C1 segment of cervical spinal cord (tissue), 14 donors: ENCODE measurements around the gene ESR1.
"Not testable (repeated sequence)": the region's sequence is repeated elsewhere in the genome, so short reads cannot be mapped to it uniquely, and the experiment has no call there.

Experiments used
- DNase-seq, 14 donors: peaks; one replicate each; lab custom pipeline; 2025; lab: John Stamatoyannopoulos, UW

The ESR1 gene

DNA sequence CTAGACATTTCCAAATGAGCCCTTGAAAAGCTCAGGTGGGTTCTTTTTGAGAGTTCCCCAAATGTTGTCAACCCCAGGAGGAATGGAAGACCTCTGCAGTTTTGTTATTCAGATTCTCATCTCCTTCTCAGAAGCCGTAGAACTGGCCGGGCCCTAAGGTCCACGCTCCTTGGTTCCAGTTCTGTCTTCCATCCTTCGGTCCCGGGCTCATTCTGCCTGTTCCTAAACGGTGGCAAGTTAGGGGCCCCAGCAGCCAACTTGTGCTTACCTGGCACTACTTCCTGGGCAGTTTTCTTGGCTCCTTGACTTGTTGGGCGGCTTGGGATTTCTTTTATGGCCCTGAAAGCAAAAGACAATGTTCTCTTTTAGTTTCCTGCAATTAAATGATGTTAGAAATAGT, 6.4 kb downstream of the ESR1 start:
- no peak for DNase-seq

DNA sequence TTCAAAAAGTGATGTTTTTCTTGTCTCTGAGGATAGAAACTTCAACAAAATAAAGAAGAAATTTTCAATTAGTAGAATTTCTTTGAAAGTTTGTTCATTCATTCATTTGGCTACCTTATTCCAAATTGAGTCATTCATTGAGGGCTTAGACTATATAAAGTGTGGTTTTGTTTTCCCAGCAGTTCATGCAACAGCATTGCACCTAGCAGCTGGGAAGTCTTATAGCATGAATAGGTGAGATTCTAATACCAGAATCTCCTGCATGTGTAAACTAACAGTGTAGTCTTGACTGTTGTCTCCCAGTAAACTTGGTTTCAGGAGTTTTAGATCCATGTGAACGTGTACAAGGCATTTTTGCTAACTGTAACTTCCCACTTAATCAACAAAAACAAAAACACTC, 7.1 kb downstream of the ESR1 start:
- DNase-seq, result no peak

DNA sequence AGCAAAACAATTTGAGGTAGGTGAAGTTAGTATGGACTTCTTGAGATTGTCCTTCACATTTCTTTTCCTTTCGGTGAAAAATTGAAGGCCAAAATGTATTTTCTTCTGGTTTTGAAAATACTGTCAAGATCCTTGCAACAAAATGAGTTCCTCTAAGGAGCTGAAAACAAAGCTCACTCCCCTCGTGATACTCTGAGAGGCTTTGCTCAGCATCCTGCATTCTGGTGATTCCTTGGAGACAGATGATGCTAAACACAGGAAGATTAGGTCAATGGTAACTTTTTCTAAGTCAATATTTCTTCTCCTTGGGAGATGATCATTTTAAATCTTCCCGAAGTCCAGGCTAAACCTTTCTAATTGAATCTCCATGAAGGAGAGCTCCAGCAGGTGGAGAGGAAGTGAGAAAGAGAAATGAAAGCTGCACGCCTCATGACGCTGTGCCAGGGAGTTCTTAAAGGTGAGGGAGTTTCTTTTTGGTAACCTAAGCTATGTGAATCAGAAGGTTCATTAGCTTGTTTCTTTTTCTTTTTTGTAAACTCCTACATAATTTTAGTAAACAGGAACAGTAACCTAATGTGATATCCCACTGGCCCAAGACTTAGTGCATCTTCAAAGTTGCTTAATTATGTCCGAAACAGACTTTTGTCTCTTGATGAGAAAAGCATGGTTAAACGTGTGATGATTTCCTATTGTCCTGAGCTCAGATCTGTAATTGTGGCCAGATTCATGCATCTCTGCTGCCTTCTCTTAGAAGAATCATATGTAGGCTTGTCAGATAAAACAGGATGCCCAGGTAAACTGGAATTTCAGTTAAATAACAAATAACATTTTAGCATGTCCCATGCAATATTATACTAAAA, 15.0 kb downstream of the ESR1 start:
- no peak for DNase-seq

DNA sequence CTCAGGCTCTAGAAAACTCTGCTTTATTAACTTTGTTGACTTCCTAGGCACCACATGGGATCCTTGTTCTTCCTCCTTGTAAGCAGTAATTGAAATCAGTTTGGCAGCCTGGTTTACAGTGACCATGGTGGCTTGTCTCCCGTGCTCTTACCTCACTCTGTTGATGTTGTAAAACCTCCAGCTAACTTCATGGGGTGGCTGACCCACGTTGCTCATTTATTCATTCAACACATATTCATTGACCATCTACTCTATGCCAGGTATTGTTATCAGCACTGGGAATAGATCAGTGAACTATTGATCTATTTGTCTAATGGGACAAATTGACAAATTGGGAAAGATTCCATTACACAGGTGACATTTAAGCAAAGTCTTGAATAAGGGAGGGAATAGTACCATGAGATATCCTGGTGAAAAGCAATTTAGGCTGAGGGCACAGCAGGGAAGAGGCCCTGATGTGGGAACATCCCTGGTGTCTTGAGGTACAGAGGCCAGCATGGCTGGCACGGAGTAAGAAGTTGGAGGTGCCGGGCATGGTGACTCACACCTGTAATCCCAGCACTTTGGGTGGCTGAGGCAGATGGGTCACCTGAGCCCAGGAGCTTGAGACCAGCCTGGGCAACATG, 19.1 kb downstream of the ESR1 start:
- DNase-seq, result no peak

DNA sequence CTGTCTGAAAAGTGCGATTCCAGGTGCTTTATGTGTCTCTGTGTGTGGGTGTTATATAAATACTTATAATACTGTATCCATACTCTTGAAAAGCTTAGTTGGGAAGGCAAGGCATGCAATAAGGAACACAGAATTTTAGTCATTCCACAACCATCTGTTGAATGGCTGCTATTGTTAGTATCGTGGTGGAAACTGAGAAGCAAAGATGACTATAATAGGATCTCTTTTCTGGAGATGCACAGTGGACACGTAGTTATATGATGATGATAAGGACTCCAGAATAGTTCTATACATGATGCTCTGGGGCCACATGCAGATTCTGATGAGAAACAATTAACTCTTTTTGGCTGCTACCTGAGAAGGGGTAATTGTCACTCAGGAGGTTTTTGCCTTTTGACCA, 25.2 kb downstream of the ESR1 start:
- no peak for DNase-seq

DNA sequence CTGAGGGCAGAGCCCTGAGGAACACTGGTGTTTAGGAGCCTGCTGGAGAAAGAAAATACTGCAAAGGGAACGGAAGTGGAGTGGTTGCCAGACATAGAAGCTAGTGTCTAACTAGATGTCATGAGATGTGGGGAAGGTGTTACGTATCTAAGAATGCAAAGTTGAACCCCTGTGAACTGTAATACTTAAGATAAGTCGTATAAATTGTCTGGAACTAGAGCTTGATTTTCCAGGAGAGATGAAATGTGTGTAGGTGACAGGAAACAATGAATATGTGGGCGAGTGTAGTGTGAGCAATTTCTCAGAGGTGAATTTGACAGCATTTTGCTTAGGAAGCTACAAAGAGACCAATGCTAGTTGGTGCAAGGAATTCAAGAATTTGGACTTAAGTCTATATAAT, 27.9 kb downstream of the ESR1 start:
- DNase-seq, result no peak

DNA sequence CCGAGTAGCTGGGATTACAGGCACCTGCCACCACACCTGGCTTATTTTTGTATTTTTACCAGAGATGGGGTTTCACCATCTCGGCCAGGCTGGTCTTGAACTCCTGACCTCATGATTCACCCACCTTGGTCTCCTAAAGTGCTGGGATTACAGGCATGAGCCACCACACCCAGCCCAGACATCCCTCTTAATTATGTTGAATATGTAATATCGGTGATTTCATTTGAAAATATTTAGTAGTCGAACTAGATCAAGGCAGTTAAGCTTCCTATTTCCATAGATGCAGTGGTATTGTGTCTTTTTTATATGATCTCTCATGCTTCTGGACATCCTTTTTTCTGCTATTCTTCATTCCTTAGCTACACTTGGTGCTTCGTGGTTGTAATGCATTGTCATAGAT, 29.7 kb downstream of the ESR1 start:
- no peak for DNase-seq

DNA sequence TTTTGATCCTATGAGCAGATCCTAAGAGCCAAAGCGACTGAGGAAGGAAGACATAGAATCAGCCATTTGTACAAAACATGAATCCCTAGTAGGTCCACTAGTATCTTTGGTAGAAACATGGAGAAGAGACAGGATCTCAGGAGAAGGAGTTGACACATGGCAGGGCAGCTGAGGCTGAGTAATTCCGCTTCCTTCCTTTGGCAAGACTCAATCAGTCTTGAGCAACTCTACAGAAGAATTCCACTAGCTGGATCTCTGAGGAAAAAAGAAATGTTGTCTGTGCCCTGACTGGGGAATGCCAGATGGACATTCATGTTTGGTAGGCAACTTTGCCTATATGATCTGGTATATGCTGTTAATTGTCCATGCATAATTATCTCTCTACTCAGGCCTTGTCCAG, 35.3 kb downstream of the ESR1 start:
- DNase-seq, result no peak

DNA sequence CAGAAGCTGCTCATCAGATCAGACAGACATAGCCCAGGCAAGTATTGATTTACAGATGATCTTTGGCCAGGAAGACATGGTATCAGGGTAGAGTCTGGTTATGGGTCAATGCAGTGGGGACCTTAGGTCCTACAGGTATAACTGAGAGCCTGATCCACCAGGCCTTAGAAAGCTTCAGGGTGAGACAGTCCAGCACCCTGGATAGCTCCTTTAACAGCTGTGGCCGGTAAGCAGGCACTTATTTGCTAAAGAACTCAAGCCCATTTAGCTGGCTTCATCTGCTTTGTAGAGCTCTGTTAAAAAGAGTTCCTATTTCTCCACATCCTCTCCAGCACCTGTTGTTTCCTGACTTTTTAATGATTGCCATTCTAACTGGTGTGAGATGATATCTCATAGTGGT, 39.6 kb downstream of the ESR1 start:
- no peak for DNase-seq

DNA sequence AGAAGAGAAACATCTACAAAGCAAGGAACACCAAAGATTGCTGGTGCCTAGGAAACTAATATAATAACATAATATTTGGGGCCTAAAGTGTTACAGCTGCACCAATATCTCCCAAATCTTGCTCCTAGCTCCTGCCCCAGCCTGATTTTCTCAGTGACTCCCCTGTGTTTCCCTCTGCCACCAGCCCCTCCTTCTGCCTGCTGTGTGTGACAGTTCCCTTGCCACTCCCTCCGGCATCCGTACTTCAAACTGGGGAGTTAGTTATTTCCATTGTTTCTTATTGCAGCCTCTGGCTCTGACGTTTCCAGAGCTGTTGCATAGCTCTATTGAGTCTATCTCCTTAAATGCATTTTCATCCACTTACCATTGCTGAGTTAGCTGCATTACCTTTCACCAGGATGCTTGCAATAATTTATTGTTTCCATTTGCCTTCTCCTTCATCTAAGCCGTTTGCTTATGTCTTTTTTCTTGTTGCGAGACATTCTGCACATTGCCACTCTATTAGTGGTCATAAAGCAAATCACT, 43.1 kb downstream of the ESR1 start:
- no peak for DNase-seq

DNA sequence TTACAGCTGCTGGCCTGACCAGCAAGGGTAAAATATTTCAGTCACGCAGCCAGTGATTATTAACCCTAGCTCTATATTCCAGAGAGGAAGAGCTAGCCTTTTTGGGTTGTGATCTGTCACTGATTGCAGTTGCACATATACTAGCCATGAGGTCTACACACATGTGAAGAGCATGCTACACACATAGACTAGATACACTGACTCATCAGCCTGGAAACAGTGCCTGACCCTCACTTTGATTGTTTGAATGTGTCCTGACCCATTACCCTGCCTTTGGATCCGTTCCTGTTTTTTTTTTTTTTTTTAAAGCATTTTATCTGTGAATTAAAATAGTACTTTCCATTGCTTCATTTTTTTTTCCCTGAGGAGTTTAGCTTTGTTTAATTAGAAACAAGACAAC, 50.8 kb downstream of the ESR1 start:
- no peak for DNase-seq

DNA sequence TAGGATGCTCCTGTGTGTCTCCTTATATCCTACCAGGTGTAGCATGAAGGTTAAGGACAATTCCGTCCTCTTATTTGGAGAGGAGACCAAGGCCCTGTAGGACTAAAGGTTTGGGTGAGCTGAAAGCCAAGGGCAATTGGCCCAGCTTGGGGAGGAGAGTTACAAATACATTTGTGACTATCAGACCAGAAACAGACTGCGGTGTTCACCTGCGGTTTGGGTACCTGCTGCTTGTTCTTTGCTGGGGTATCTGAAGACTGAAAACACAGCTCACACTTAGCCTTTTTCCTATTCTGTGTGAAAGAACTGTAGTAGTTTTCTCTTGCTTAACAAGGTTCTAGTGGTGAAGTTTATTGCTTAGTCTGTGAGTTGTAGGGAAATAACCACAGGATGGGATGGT, 55.0 kb downstream of the ESR1 start:
- DNase-seq, result no peak

DNA sequence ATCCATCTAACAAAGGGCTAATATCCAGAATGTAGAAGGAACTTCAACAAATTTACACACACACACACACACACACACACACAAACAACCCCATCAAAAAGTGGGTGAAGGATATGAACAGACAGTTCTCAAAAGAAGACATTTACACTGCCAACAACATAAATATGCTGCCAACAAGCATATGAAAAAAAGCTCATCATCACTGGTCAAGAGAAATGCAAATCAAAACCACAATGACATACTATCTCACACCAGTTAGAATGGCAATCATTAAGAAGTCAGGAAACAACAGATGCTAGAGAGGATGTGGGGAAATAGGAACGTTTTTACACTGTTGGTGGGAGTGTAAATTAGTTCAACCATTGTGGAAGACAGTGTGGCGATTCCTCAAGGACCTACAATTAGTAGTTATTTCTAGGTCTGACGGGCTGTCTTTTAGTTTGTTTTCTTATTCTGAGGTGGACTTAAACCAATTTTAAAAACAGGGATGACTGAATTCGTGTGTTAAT, 59.9 kb downstream of the ESR1 start:
- DNase-seq, result not testable (repeated sequence)

DNA sequence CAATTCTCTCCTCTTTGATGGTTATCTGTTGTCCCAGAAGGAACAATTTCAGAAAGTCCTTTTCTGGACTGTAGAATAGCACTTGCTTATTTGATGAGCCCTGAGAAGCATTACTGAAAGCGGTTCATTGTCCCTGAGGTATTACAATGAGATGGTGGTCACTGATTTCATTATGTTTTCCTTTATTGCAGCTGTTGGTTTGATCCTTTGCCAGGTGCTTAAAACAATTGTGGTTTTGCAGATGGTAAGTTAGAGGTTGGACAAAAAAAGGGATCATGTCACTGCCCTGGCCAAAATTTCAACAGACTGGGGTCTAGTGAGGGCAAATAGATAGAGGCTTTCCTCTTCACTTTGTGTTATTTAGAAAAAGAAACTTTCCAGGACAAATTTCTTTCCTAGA, 61.9 kb downstream of the ESR1 start:
- DNase-seq, result no peak

DNA sequence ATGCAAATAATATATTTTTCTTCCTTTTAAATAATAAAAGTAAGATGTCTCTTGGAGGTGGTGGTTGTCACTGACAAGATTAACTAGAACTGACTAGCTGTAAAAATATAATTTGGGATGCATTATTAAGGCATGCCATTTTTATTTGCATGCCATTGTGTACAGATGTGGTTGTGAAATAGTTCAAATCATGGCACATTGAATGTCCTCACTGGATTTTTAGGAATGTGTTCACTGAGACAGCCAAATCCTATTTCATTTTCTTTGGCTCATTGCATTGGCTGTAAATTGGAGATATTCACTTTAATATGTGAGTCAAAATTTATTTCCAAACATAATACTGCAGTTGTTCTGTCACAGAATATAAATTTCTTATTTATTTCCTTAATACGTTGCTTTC, 62.3 kb downstream of the ESR1 start:
- no peak for DNase-seq

DNA sequence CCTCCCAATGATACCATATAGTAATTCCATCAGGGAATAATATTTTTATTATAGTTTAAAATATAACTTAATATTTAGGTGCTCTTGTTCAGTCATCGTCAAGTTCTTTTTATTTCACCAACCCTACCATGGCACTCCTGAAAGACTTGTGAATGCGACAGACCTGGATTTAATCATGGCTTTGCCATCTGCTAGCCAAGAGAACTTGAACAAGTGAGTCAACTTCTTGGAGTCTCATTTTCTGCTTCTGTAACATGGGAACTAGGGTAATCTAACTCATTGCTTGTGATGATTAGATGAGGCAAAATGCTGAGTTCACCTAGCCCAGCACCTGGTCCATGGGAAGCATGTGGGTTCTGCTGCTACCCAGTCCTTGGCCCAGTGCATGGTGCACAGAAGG, 62.9 kb downstream of the ESR1 start:
- DNase-seq, result no peak

DNA sequence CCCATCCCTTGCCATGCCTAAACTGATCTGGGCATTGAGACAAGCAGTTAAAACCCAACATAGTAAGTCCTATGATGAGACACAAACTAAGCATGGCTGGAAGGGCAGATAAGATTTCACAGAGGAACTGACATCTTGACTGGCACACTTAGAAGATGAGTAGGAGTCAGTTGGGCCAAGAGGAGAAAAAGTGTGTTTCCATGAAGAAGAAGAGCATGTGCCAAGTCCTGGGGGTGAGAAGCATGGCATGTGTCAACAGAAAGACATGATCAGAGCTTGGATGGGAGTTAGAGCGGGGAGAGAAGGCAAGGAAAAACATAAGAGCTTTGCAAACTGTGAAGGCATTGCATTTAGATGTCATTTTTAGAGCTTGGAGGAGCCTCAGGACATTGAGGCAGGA, 68.0 kb downstream of the ESR1 start:
- no peak for DNase-seq

DNA sequence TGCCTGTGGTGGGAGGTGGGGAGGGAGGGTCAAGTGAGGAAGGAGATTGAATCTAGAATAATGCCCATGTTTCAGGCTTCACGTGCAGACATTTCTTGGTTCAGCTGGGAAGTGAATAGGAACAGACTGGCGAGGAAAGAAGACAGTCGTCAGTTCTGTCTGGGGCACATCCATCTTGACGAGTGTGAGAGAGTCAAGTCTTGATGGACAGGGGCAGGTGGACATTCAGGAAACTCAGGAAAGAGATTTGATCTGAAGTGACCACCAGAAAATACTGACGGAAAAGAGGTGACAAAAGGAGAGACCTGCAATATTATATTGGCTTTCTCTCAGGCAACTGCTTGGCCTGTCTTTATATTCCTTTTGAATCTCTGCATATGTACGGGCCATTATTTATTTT, 68.6 kb downstream of the ESR1 start:
- no peak for DNase-seq

DNA sequence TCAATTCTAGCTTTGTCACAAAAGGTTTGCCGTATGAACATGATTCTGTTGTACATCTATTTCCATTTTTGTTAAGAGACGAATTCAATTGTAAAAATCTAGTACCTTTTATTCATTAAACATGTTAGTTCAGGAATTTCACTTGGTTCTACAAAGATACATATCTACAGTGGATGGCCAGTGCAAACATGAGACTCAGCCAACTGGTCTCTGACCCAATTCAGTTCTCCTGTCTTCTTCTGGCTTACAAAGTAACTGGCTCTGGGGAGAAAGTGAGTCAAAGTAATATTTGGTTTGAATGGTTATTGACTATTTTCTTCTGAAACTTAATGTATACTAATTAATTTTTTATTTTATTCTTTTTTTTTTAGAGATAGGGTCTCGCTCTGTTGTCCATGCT, 70.0 kb downstream of the ESR1 start:
- DNase-seq, result no peak

DNA sequence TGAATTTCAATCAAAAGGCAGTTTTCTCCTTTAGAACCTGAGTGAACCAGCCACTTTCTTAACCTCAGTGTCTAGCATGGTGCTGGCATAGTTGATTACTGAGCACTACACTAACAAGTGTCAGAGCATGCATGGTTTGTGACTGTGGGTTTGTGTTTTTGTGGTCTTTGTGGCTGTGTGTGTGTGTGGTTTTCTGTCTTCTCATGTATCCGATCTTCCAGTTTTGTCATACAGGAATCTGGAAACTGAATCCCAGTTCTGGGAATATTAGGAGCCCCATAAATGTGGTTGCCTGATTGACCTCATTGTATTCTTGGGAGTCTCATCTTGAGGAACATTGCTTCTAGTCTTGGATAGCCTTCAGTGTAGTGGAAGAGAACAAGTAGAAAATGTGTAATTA, 73.7 kb downstream of the ESR1 start:
- DNase-seq, result no peak

DNA sequence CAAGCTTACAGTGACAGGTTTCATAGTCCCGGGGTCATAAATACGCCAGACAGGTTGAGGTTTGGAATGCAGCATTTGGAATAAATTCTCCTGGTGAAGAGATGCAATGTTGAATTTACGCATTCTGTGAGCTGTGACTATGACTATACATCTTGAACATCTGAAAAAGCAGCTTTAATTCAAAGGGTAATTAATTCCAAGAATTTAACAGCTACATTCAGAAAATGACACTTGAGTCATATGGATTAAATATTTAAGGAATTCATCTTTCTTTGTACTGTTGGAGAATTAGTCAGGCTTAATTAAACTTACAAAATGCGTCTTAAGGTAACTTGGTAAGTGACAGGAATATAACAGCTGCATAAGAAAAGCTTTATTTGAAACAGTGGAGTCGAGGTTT, 74.7 kb downstream of the ESR1 start:
- DNase-seq, result no peak

DNA sequence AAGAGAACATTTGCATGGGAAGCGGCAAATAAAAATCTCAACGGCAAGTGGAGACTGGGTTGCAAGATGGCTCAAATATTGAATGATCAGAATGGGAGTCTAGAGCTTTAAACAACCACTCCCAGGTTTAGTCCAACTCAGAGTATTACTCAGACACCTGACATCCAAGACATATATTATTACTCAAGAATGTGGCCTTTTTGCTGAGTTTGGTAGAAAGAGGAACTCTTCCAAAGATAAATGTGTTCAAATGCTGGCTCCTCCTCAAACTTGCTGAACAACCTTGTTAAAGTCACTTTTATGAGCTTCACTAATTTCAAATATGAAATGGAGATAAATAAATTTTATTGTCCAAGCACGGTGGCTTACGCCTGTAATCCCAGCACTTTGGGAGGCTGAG, 77.8 kb downstream of the ESR1 start:
- DNase-seq, result no peak

DNA sequence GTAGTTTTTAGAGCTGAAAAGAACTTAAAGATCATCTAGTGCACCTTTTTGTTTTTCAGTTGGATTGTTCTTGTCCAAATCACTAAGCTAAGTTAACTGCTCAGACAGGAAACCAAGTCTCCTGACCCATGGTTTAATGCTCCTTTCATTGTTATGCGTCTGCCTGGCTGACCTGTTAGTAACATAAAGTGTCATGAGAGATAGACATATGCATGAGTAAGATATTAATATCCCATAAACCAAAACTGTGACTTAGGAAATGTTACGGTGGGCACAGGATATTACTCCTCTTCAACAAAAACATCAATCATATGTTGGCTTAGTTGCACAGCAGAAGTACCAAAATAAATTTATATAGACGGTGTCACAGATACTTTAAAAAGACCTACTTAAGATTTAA, 84.0 kb downstream of the ESR1 start:
- DNase-seq, result no peak
